HEK293T (cell line): ENCODE data around the gene FAM180A.

Source experiments
- ARNT ChIP-seq: fragments of 450-650 bp; IDR thresholded peaks from 2 replicates; pipeline ENCODE4 v1.6.1; 2017; ENCODE audit warnings: mild to moderate bottlenecking
- LEF1 ChIP-seq: fragments of 450-650 bp; IDR thresholded peaks from 2 replicates; pipeline ENCODE4 v1.6.1; 2017; ENCODE audit warnings: mild to moderate bottlenecking, borderline replicate concordance
- NFRKB ChIP-seq: fragments of 450-650 bp; IDR thresholded peaks from 2 replicates; pipeline ENCODE4 v1.6.1; 2016; ENCODE audit warnings: mild to moderate bottlenecking, moderate library complexity
- SP1 ChIP-seq: fragments of 450-650 bp; IDR thresholded peaks from 2 replicates; pipeline ENCODE4 v1.6.1; 2017
- SUZ12 ChIP-seq: fragments of 450-650 bp; IDR thresholded peaks from 2 replicates; pipeline ENCODE4 v1.6.1; 2016; ENCODE audit warnings: mild to moderate bottlenecking

GRCh38 chr7:135793841-135794240 is 45.2 kb upstream of the FAM180A start:
- TF ChIP-seq NFRKB (no peak), ARNT (no peak), SP1 (no peak), LEF1 (no peak), SUZ12 (no peak)
